ENCODE measurements around the gene MEG3.

The MEG3 gene

DNA sequence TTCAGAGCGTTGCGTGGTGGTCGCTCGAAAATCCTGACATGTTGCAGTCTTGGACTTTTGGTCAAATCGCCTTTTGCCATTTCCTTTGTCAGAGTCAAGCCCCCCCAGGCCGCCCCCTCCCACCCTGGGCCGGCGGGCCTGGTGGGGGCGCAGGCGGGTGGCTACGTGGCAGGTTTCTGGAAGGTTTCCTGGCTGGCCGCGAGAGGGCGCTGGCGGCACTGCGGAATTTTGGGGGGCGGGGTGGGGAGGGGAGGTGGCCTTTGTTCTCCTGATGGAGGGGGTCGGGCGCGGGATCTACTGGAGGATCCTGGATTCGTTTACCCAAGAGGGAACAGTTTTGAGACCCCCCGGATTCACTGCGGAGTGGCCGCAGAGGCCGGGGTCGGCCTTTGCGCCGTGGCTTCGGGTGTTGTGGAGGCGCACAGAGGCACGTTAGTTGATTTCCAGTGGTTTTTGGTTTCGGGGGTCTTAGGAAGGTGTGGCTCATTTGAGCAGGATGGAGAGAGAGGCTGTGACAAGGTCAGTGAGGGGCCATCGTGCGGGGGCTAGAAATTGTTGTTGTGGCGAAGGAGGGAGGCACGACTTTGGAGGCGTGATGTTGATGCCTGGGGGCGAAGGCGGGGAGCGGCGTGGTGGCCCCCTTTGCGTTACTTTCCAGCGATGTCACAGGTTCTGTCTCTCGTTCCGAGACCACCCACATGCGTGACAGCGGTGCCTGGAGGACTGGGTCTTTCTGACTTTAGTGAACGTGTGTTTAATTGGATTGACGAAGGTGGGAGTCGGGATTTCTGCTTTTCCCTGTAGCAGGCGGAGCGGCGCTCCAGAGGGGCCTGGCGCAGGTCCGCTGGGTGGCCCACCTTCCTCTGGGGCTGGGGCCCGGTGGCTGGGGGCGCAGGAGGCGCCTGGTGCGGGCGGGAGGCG is 1.4 kb downstream of the MEG3 start:
- FAIRE-seq (no peak), DNase-seq (ENCODE audit: insufficient read length, low spot score) (no peak)
- TF ChIP-seq POU2F2 (IDR thresholded peaks at IDR 0.05; ENCODE audit: low read depth, low read length) (no peak), SPI1 (IDR thresholded peaks at IDR 0.05; ENCODE audit: low read depth, low read length) (no peak), POLR2AphosphoS5 (IDR thresholded peaks at IDR 0.05; ENCODE audit: low read depth, low read length) (no peak), TAF1 (IDR thresholded peaks at IDR 0.05; ENCODE audit: low read depth, low read length) (no peak), POLR2A (IDR thresholded peaks at IDR 0.05; ENCODE audit: low read depth, low read length) (no peak)

DNA sequence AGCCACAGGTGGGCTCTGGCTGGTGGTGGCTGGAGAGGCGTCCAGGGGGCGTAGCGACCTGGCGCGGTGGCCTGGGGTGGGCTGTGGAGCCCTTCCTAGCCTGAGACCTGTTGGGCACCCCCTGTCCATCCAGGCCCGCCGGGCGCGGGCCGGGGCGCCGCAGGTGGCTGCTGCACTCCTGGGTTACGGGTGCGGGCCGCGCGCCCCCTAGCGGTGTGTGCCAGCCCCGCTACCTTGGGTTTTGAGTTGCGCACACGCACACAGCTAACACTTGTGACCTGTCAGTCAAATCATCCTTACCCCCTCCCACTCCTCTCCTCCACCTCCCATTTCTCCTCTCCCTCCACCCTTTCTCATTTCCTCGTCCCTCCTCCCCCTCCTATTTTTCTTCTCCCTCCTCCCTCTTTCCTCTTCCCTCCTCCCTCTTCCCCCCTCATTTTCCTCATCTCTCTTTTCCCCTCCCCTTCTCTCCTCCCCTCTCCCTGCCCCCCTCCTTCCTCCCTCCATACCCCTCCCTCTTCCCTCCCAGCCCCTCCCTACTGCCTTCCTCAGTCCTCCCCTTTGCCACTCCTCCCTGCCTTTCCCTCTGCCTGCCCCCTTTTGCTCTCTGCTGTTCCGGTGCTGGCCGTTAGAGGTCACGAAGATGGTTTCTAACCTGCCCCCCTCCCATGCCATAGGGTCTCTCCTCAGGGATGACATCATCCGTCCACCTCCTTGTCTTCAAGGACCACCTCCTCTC is 2.3 kb downstream of the MEG3 start:
- no peak for FAIRE-seq

GRCh38 chr14:100830681-100831080 is 4.8 kb downstream of the MEG3 start:
- no peak for FAIRE-seq
- TF ChIP-seq PAX5 (IDR thresholded peaks at IDR 0.05; ENCODE audit: insufficient read depth, low read length, severe bottlenecking) (no peak), POLR2A (IDR thresholded peaks at IDR 0.05; ENCODE audit: low read depth, low read length) (no peak), POLR2AphosphoS5 (IDR thresholded peaks at IDR 0.05; ENCODE audit: low read depth, low read length) (no peak), TAF1 (IDR thresholded peaks at IDR 0.05; ENCODE audit: low read depth, low read length) (no peak), SPI1 (IDR thresholded peaks at IDR 0.05; ENCODE audit: low read depth, low read length) (no peak), POU2F2 (IDR thresholded peaks at IDR 0.05; ENCODE audit: low read depth, low read length) (no peak)
- DNase-seq (ENCODE audit: insufficient read length, low spot score), result no peak

More for the DNA sequence above, 2.3 kb downstream of the MEG3 start:
- TF ChIP-seq SPI1 (IDR thresholded peaks at IDR 0.05; ENCODE audit: low read depth, low read length) (no peak), POU2F2 (IDR thresholded peaks at IDR 0.05; ENCODE audit: low read depth, low read length) (no peak), PAX5 (IDR thresholded peaks at IDR 0.05; ENCODE audit: insufficient read depth, low read length, severe bottlenecking) (no peak), POLR2A (IDR thresholded peaks at IDR 0.05; ENCODE audit: low read depth, low read length) (no peak), POLR2AphosphoS5 (IDR thresholded peaks at IDR 0.05; ENCODE audit: low read depth, low read length) (no peak), TAF1 (IDR thresholded peaks at IDR 0.05; ENCODE audit: low read depth, low read length) (no peak)
- DNase-seq (ENCODE audit: insufficient read length, low spot score), result no peak

- no peak for DNase-seq (ENCODE audit: insufficient read length, low spot score)
- no peak for FAIRE-seq
Measured at GRCh38 chr14:100832311-100832960, 6.5 kb downstream of the MEG3 start.

DNA sequence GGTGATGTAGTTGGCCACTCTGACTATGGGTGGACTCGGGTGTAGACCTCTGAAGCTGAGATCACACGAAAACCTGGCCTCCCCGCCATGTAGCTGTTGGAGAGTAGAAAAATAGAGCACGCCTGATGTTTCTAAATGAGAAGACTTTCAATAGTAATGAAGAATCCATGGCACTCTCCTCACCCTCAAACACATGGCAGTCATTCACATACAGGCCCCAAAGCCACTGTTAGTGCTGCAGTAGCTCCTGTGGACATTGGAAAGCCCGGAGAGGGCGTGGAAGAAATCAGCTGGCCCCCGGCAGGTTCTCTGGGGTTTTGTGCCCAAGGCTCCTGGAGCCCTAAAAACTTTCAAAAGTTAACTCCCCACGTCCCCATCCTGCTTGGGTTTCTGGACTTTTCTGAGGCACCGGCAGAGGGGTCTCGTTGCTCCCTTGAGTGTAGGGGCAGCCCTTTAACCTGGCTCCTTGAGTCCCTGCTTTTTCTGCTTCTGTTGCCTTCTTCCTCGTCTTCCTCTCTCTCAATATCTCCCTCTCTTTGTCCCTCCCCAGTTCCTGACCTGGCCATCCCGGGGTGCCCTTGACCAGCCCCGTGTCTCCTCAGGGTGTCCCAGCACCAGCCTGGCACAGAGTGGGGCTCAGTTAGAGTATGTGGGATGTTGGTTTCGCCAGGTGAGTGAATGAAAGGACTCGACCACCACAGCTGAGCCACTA is 8.3 kb downstream of the MEG3 start:
- no peak for FAIRE-seq
- TF ChIP-seq SPI1 (IDR thresholded peaks at IDR 0.05; ENCODE audit: low read depth, low read length) (no peak), POLR2AphosphoS5 (IDR thresholded peaks at IDR 0.05; ENCODE audit: low read depth, low read length) (no peak), PAX5 (IDR thresholded peaks at IDR 0.05; ENCODE audit: insufficient read depth, low read length, severe bottlenecking) (no peak), POLR2A (IDR thresholded peaks at IDR 0.05; ENCODE audit: low read depth, low read length) (no peak), POU2F2 (IDR thresholded peaks at IDR 0.05; ENCODE audit: low read depth, low read length) (no peak), TAF1 (IDR thresholded peaks at IDR 0.05; ENCODE audit: low read depth, low read length) (no peak)
- DNase-seq (ENCODE audit: insufficient read length, low spot score), result no peak

More at GRCh38 chr14:100832311-100832960, 6.5 kb downstream of the MEG3 start:
- no peak for TF ChIP-seq POLR2A (IDR thresholded peaks at IDR 0.05; ENCODE audit: low read depth, low read length)
- no peak for TF ChIP-seq PAX5 (IDR thresholded peaks at IDR 0.05; ENCODE audit: insufficient read depth, low read length, severe bottlenecking)
- TF ChIP-seq POLR2AphosphoS5 (IDR thresholded peaks at IDR 0.05; ENCODE audit: low read depth, low read length), result no peak
- TF ChIP-seq TAF1 (IDR thresholded peaks at IDR 0.05; ENCODE audit: low read depth, low read length), result no peak
- TF ChIP-seq POU2F2 (IDR thresholded peaks at IDR 0.05; ENCODE audit: low read depth, low read length), result no peak
- no peak for TF ChIP-seq SPI1 (IDR thresholded peaks at IDR 0.05; ENCODE audit: low read depth, low read length)

GRCh38 chr14:100834794-100835547 is 9.1 kb downstream of the MEG3 start:
- DNase-seq (ENCODE audit: insufficient read length, low spot score) (no peak), FAIRE-seq (no peak)
- no peak for TF ChIP-seq POU2F2 (IDR thresholded peaks at IDR 0.05; ENCODE audit: low read depth, low read length)
- no peak for TF ChIP-seq POLR2AphosphoS5 (IDR thresholded peaks at IDR 0.05; ENCODE audit: low read depth, low read length)
- TF ChIP-seq PAX5 (IDR thresholded peaks at IDR 0.05; ENCODE audit: insufficient read depth, low read length, severe bottlenecking), result no peak
- no peak for TF ChIP-seq SPI1 (IDR thresholded peaks at IDR 0.05; ENCODE audit: low read depth, low read length)
- no peak for TF ChIP-seq TAF1 (IDR thresholded peaks at IDR 0.05; ENCODE audit: low read depth, low read length)
- no peak for TF ChIP-seq POLR2A (IDR thresholded peaks at IDR 0.05; ENCODE audit: low read depth, low read length)

DNA sequence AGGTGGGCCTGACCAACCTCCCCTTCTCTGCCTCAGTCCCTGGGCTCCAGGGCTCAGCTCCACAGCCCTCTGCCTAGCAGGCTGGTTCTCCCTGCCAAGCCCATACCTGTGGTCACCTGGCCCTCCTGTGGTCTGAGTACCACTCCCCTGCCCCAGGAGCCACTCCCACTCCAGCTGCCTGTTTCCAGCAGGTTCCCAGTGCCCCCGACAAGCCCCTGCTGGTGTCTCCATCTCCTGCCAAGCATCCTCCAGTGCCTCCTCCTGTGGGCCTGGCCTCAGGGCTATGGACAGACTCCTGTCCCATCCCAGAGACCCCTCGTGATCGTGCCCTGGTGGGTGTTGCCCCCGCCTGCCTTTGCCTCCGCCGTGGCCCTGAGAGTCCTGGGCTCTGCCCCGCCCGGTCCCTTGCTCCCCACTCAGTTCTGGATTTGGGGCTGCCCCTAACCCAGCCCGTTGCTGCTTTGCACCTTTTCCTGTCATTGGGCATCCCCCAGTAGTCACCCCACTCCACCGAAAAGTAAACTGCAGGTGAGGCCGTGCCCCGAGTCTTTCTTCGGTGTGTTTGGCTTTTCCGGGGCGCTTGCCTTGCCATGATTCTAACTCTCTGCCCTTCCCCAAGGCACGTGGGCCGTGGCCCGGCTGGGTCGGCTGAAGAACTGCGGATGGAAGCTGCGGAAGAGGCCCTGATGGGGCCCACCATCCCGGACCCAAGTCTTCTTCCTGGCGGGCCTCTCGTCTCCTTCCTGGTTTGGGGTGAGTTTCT is 9.8 kb downstream of the MEG3 start:
- no peak for TF ChIP-seq PAX5 (IDR thresholded peaks at IDR 0.05; ENCODE audit: insufficient read depth, low read length, severe bottlenecking)
- TF ChIP-seq POU2F2 (IDR thresholded peaks at IDR 0.05; ENCODE audit: low read depth, low read length), result no peak
- TF ChIP-seq SPI1 (IDR thresholded peaks at IDR 0.05; ENCODE audit: low read depth, low read length), result no peak
- FAIRE-seq, result no peak
- DNase-seq (ENCODE audit: insufficient read length, low spot score), result no peak
